SK-N-SH (cell line): ENCODE data around the gene TRPT1. TPM values are rescaled to one million over a fixed set of nuclear protein-coding genes. Genes with fewer than 3 reads are reported as not detected.

Experiments used
- CTCF ChIA-PET: fragments of 300-600, 350-600 bp; formaldehyde crosslinking; extraction: SDS; loops from one replicate; lab custom pipeline; 2021; lab: Yijun Ruan, JAX
- POLR2A ChIA-PET: fragments of 350-600 bp; sonication (Branson Sonifier 250); formaldehyde crosslinking; extraction: SDS; loops from one replicate; lab custom pipeline; 2020; ENCODE audit warnings: antibody characterized with exemption, inconsistent platforms; lab: Yijun Ruan, JAX
- DNase-seq: peaks from one replicate; pipeline ENCODE4 v3.0.0; 2012
- H2AFZ ChIP-seq: fragments of 200-600 bp; sonication (generic); 2 replicates; pipeline ENCODE4 v1.8.1; 2016; ENCODE audit warnings: antibody characterized with exemption, mild to moderate bottlenecking, low read depth
- H3F3A ChIP-seq: fragments of 200-600 bp; sonication (generic); replicated peaks from 2 replicates; pipeline ENCODE3; 2016; ENCODE audit warnings: antibody characterized with exemption, mild to moderate bottlenecking; ENCODE audit not compliant: insufficient read depth
- H3K27ac ChIP-seq, 2 experiments: fragments of 200-500 bp in 1 of 2; fragments of 200-600 bp in 1 of 2; sonication (Bioruptor generic) in 1 of 2; sonication (generic), shearing (Covaris generic) in 1 of 2; 2 replicates each; pipeline versions ENCODE4 v1.5.1 to v1.6.1; 2014 to 2016; ENCODE audit warnings: low read depth in 2 of 2, inconsistent platforms in 1 of 2, low read length in 1 of 2, mild to moderate bottlenecking in 1 of 2, mixed read lengths in 1 of 2
- H3K27me3 ChIP-seq: fragments of 200-600 bp; sonication (generic), shearing (Covaris generic); 2 replicates; pipeline ENCODE4 v1.6.1; 2016; ENCODE audit warnings: mixed run types; ENCODE audit not compliant: insufficient read depth
- H3K36me3 ChIP-seq, 2 experiments: fragments of 200-500 bp in 1 of 2; fragments of 200-600 bp in 1 of 2; sonication (Bioruptor generic) in 1 of 2; sonication (generic) in 1 of 2; replicated peaks in 1 of 2; 2 replicates each; pipeline versions ENCODE3 to v1.5.1; 2014 to 2016; ENCODE audit warnings: low read length in 1 of 2, mild to moderate bottlenecking in 1 of 2; ENCODE audit not compliant: insufficient read depth in 2 of 2, control insufficient read depth in 1 of 2
- H3K4me1 ChIP-seq, 2 experiments: fragments of 200-500 bp in 1 of 2; fragments of 200-600 bp in 1 of 2; sonication (Bioruptor generic) in 1 of 2; sonication (generic), shearing (Covaris generic) in 1 of 2; 2 replicates each; pipeline versions ENCODE4 v1.5.1 to v1.6.1; 2014 to 2016; ENCODE audit warnings: low read depth in 1 of 2, low read length in 1 of 2, mixed run types in 1 of 2; ENCODE audit not compliant: insufficient read depth in 2 of 2, control insufficient read depth in 1 of 2
- H3K4me2 ChIP-seq: fragments of 200-600 bp; sonication (generic), shearing (Covaris generic); 2 replicates; pipeline ENCODE4 v1.6.1; 2017; ENCODE audit warnings: mixed run types
- H3K4me3 ChIP-seq, 2 experiments: fragments of 200-500 bp in 1 of 2; fragments of 200-600 bp in 1 of 2; sonication (Bioruptor generic) in 1 of 2; sonication (generic), shearing (Covaris generic) in 1 of 2; 2 replicates each; pipeline versions ENCODE4 v1.5.1 to v1.8.1; 2014 to 2016; ENCODE audit warnings: low read depth in 2 of 2, inconsistent platforms in 1 of 2, low read length in 1 of 2, mild to moderate bottlenecking in 1 of 2, mixed read lengths in 1 of 2, moderate library complexity in 1 of 2
- H3K79me2 ChIP-seq: fragments of 200-600 bp; sonication (generic); 2 replicates; pipeline ENCODE4 v1.8.1; 2017; ENCODE audit warnings: mild to moderate bottlenecking; ENCODE audit not compliant: insufficient read depth
- H3K9ac ChIP-seq: fragments of 200-600 bp; sonication (generic); 2 replicates; pipeline ENCODE4 v1.6.1; 2017; ENCODE audit warnings: mixed run types
- H3K9me2 ChIP-seq: fragments of 200-600 bp; sonication (generic); 2 replicates; pipeline ENCODE4 v1.6.1; 2017; ENCODE audit warnings: mixed run types
- H3K9me3 ChIP-seq: fragments of 200-600 bp; sonication (generic); 2 replicates; pipeline ENCODE4 v1.6.1; 2017; ENCODE audit warnings: mixed run types, mild to moderate bottlenecking, moderate library complexity
- H4K20me1 ChIP-seq: fragments of 200-600 bp; sonication (generic); 2 replicates; pipeline ENCODE4 v1.6.1; 2017; ENCODE audit warnings: mild to moderate bottlenecking, mixed run types; ENCODE audit not compliant: insufficient read depth
- CHD2 ChIP-seq: fragments of 150-350 bp; IDR thresholded peaks from 2 replicates; pipeline ENCODE4 v1.6.1; 2018; ENCODE audit warnings: low read length; ENCODE audit not compliant: partially characterized antibody
- ELF1 ChIP-seq: IDR thresholded peaks from 2 replicates; pipeline ENCODE4 v1.4.0; 2012
- EP300 ChIP-seq, 2 experiments: IDR thresholded peaks; 2 replicates each; pipeline versions ENCODE4 v1.4.0 to v1.6.1; 2012; ENCODE audit warnings: borderline replicate concordance in 1 of 2, low read depth in 1 of 2, low read length in 1 of 2
- EZH2phosphoT487 ChIP-seq: fragments of 200-600 bp; sonication (generic); IDR thresholded peaks from 2 replicates; pipeline ENCODE4 v1.6.1; 2017; ENCODE audit warnings: low read depth, mixed run types, mild to moderate bottlenecking, antibody characterized with exemption, moderate library complexity, borderline replicate concordance
- FOXM1 ChIP-seq: IDR thresholded peaks from 2 replicates; pipeline ENCODE4 v1.4.0; 2012; ENCODE audit warnings: low read depth, mild to moderate bottlenecking
- GATA2 ChIP-seq: sonication (generic); formaldehyde crosslinking; IDR thresholded peaks from 2 replicates; pipeline ENCODE4 v1.5.0; 2020; ENCODE audit warnings: mild to moderate bottlenecking, missing genetic modification reagents
- JUND ChIP-seq: IDR thresholded peaks from 2 replicates; pipeline ENCODE4 v1.4.0; 2012
- MAX ChIP-seq: IDR thresholded peaks from 2 replicates; pipeline ENCODE4 v1.4.0; 2012; ENCODE audit warnings: low read depth
- MEF2A ChIP-seq: IDR thresholded peaks from 2 replicates; pipeline ENCODE4 v1.4.0; 2012; ENCODE audit warnings: low read depth, borderline replicate concordance
- MXI1 ChIP-seq: IDR thresholded peaks from 2 replicates; pipeline ENCODE4 v1.6.1; 2012; ENCODE audit warnings: mild to moderate bottlenecking, low read depth, low read length, improper control_type of control experiment
- NRF1 ChIP-seq: IDR thresholded peaks from 2 replicates; pipeline ENCODE4 v1.6.1; 2012; ENCODE audit warnings: low read depth, mild to moderate bottlenecking, low read length
- REST ChIP-seq: IDR thresholded peaks from 2 replicates; pipeline ENCODE4 v1.6.1; 2012; ENCODE audit warnings: mild to moderate bottlenecking, low read depth, low read length, moderate library complexity
- TAF1 ChIP-seq: IDR thresholded peaks from 2 replicates; pipeline ENCODE4 v1.6.1; 2012; ENCODE audit warnings: low read depth, mild to moderate bottlenecking, low read length, moderate library complexity, borderline replicate concordance
- USF2 ChIP-seq: fragments of 150-350 bp; IDR thresholded peaks from 2 replicates; pipeline ENCODE4 v1.6.1; 2017; ENCODE audit warnings: antibody characterized with exemption, low read length, low read depth, borderline replicate concordance
- YY1 ChIP-seq: IDR thresholded peaks from 2 replicates; pipeline ENCODE4 v1.4.0; 2012; ENCODE audit warnings: low read depth, mild to moderate bottlenecking
- ZBTB33 ChIP-seq: IDR thresholded peaks from 2 replicates; pipeline ENCODE4 v1.4.0; 2012; ENCODE audit warnings: low read depth, borderline replicate concordance
- WGBS: methylation state at CpG from one replicate; pipeline ENCODE4 v1.1.6; 2017; ENCODE audit warnings: low lambda C conversion rate; 5-methylcytosine and 5-hydroxymethylcytosine counted together
- polyA plus RNA-seq, 3 experiments: library from polyadenylated mRNA; depleted of rRNA; stranded (reverse); fragments of >200 nt; gene quantifications; 2 replicates each; pipeline ENCODE4 v1.2.3, GENCODE V29; 2012

Gene TRPT1
- polyA plus RNA-seq, 1 of the 3 experiments (the other 2 are of a cell fraction), result 62.4 TPM

- peaks cover 12 to 60% of the 10 kb centered on the region in 2 experiments; a peak in 3 of 4 replicates for H3K4me1 ChIP-seq
- H4K20me1 ChIP-seq, result no peaks in the 10 kb centered on the region
- H3K4me2 ChIP-seq, result no peak overlapping the region
- TF ChIP-seq FOXM1 (no peak), REST (no peak), ZBTB33 (no peak), MXI1 (no peak), YY1 (no peak), EZH2phosphoT487 (no peak), MAX (no peak)
- H3K9me2 ChIP-seq, result no peaks in the 10 kb centered on the region
- WGBS, result 90% methylated on average over 21 of the region's 27 CpGs
- H3K36me3 ChIP-seq, result peaks cover 15 to 25% of the 10 kb centered on the region in 2 experiments
- no peak for DNase-seq
- no peak overlapping the region for H3K9ac ChIP-seq
- no peak overlapping the region for H3K4me3 ChIP-seq
- H3K27me3 ChIP-seq, result no peaks in the 10 kb centered on the region
- peak overlapping the region; percentile 88 to 97; a peak in 3 of 4 replicates for H3K27ac ChIP-seq
- ChIA-PET CTCF (interaction anchor here (0.8 to 6.9 kb wide), 5 partner anchors 13 to 92 kb away, joined by 3 to 89 read pairs (median 4); partner anchors contain the start of genes ESRRA, PLCB3 and RPS6KA4), POLR2A (interaction anchor here (0.7 to 6.5 kb wide), 4 partner anchors 21 to 1235 kb away, joined by 3 to 112 read pairs (median 4); partner anchors contain the start of genes FKBP2, NUDT22, PLCB3 and PPP1R14B)
- H3K9me3 ChIP-seq, result no peaks in the 10 kb centered on the region
- peaks cover 10% of the 10 kb centered on the region for H3K79me2 ChIP-seq
- H2AFZ ChIP-seq, result no peak overlapping the region
- peaks cover 34% of the 10 kb centered on the region for H3F3A ChIP-seq
Measured at GRCh38 chr11:64267207-64267945, 41.4 kb upstream of the TRPT1 start.

GRCh38 chr11:64266339-64266738, 40.4 kb upstream of the TRPT1 start:
- no peak overlapping the region for H2AFZ ChIP-seq
- no peaks in the 10 kb centered on the region; the same call in 1 of the 2 replicates for H3K79me2 ChIP-seq
- TF ChIP-seq ELF1 (no peak), USF2 (no peak), TAF1 (no peak), MEF2A (no peak), CHD2 (no peak), MAX (no peak), JUND (no peak), GATA2 (CRISPR knock-in tag) (no peak), NRF1 (no peak), EP300 (IDR thresholded peaks at IDR 0.05; ENCODE audit: borderline replicate concordance in 1 of 2, low read depth in 1 of 2, low read length in 1 of 2) (no peak)
- no peak overlapping the region for H3K9ac ChIP-seq
- H3K4me1 ChIP-seq, result peaks cover 12 to 55% of the 10 kb centered on the region in 2 experiments; a peak in 3 of 4 replicates
- 87% methylated on average over 10 of the region's 15 CpGs for WGBS
- H4K20me1 ChIP-seq, result no peaks in the 10 kb centered on the region
- no peak overlapping the region for H3K4me3 ChIP-seq
- POLR2A ChIA-PET, result interaction anchor here (1.2 to 6.5 kb wide), 2 partner anchors 20 to 27 kb away, joined by 3 to 112 read pairs; partner anchors contain the start of genes FKBP2, PLCB3 and PPP1R14B
- DNase-seq, result no peak
- H3F3A ChIP-seq, result peaks cover 25% of the 10 kb centered on the region
- H3K9me3 ChIP-seq, result no peaks in the 10 kb centered on the region
- peaks cover 15 to 28% of the 10 kb centered on the region in 2 experiments for H3K36me3 ChIP-seq
- H3K9me2 ChIP-seq, result no peaks in the 10 kb centered on the region
- no peak overlapping the region for H3K27ac ChIP-seq
- H3K27me3 ChIP-seq, result no peaks in the 10 kb centered on the region
- CTCF ChIA-PET, result interaction anchor here (3.4 to 6.9 kb wide), 2 partner anchors 16 to 20 kb away, joined by 20 to 89 read pairs; partner anchors contain the start of genes PLCB3 and PPP1R14B
- H3K4me2 ChIP-seq, result no peak overlapping the region
